Mesenchymal stem cell (in vitro differentiated cells and primary cell): Measurements from ENCODE around the gene DTX4.

ENCODE experiments used
- DNase-seq: peaks from one replicate; pipeline ENCODE4 v3.0.0-alpha.2; 2013
- H2AFZ ChIP-seq: one replicate; pipeline ENCODE4 v1.6.1; 2013; ENCODE audit warnings: low read depth, mild to moderate bottlenecking, control low read depth, inconsistent platforms, low read length, moderate library complexity
- H2AK5ac ChIP-seq: 2 replicates; pipeline ENCODE4 v1.6.1; 2013; ENCODE audit warnings: low read length, moderate library complexity, mild to moderate bottlenecking, inconsistent platforms; ENCODE audit not compliant: severe bottlenecking
- H2BK120ac ChIP-seq: one replicate; pipeline ENCODE4 v1.6.1; 2013; ENCODE audit warnings: low read depth, mild to moderate bottlenecking, inconsistent platforms, low read length, moderate library complexity
- H2BK12ac ChIP-seq, 2 experiments: one replicate each; pipeline ENCODE4 v1.6.1; 2013; ENCODE audit warnings: inconsistent platforms in 2 of 2, low read length in 2 of 2, mild to moderate bottlenecking in 2 of 2, moderate library complexity in 2 of 2, control low read depth in 1 of 2
- H2BK15ac ChIP-seq: one replicate; pipeline ENCODE4 v1.6.1; 2013; ENCODE audit warnings: mild to moderate bottlenecking, low read depth, inconsistent platforms; ENCODE audit not compliant: poor library complexity, severe bottlenecking
- H2BK5ac ChIP-seq: 2 replicates; pipeline ENCODE4 v1.6.1; 2013; ENCODE audit warnings: low read depth, mild to moderate bottlenecking, low read length, control low read depth, inconsistent platforms; ENCODE audit not compliant: poor library complexity, severe bottlenecking
- H3K14ac ChIP-seq, 2 experiments: one replicate each; pipeline ENCODE4 v1.6.1; 2013; ENCODE audit warnings: inconsistent platforms in 2 of 2, low read length in 2 of 2, control low read depth in 1 of 2, mild to moderate bottlenecking in 1 of 2, moderate library complexity in 1 of 2
- H3K18ac ChIP-seq, 2 experiments: one replicate each; pipeline ENCODE4 v1.6.1; 2013; ENCODE audit warnings: inconsistent platforms in 2 of 2, low read length in 2 of 2, control low read depth in 1 of 2, low read depth in 1 of 2, mild to moderate bottlenecking in 1 of 2
- H3K23ac ChIP-seq, 2 experiments: one replicate each; pipeline ENCODE4 v1.6.1; 2013; ENCODE audit warnings: inconsistent platforms in 2 of 2, low read length in 2 of 2, mild to moderate bottlenecking in 2 of 2, moderate library complexity in 2 of 2, control low read depth in 1 of 2
- H3K27ac ChIP-seq: 2 replicates; pipeline ENCODE4 v1.5.1; 2013; ENCODE audit warnings: mild to moderate bottlenecking, moderate library complexity, low read length, control low read depth, inconsistent platforms; ENCODE audit not compliant: poor library complexity, severe bottlenecking
- H3K27me3 ChIP-seq, 2 experiments: 2 replicates each; pipeline versions ENCODE4 v1.6.1 to v1.7.0; 2013; ENCODE audit warnings: low read length in 2 of 2, mild to moderate bottlenecking in 2 of 2, moderate library complexity in 2 of 2, control low read depth in 1 of 2, inconsistent platforms in 1 of 2; ENCODE audit not compliant: control insufficient read depth in 1 of 2, insufficient read depth in 1 of 2
- H3K36me3 ChIP-seq, 2 experiments: 2 replicates each; pipeline versions ENCODE4 v1.6.1 to v1.7.0; 2013; ENCODE audit warnings: low read length in 2 of 2, control low read depth in 1 of 2, inconsistent platforms in 1 of 2, low read depth in 1 of 2, mild to moderate bottlenecking in 1 of 2; ENCODE audit not compliant: insufficient read depth in 2 of 2, control insufficient read depth in 1 of 2
- H3K4ac ChIP-seq, 2 experiments: one replicate each; pipeline ENCODE4 v1.6.1; 2013; ENCODE audit warnings: inconsistent platforms in 2 of 2, low read length in 2 of 2, mild to moderate bottlenecking in 2 of 2, moderate library complexity in 2 of 2, control low read depth in 1 of 2, low read depth in 1 of 2
- H3K4me1 ChIP-seq: 2 replicates; pipeline ENCODE4 v1.6.1; 2013; ENCODE audit warnings: low read depth, low read length, control low read depth; ENCODE audit not compliant: control insufficient read depth, insufficient read depth
- H3K4me2 ChIP-seq: 2 replicates; pipeline ENCODE4 v1.6.1; 2013; ENCODE audit warnings: low read length, mild to moderate bottlenecking, inconsistent platforms; ENCODE audit not compliant: poor library complexity, severe bottlenecking
- H3K4me3 ChIP-seq, 2 experiments: 2 replicates each; pipeline versions ENCODE4 v1.5.1 to v1.7.0; 2013; ENCODE audit warnings: low read length in 2 of 2, mild to moderate bottlenecking in 2 of 2, control low read depth in 1 of 2, low read depth in 1 of 2; ENCODE audit not compliant: insufficient read depth in 1 of 2
- H3K79me1 ChIP-seq: replicated peaks from 2 replicates; pipeline ENCODE4 v1.6.1; 2013; ENCODE audit warnings: mild to moderate bottlenecking, control low read depth, low read length, inconsistent platforms; ENCODE audit not compliant: poor library complexity, severe bottlenecking
- H3K9ac ChIP-seq: 2 replicates; pipeline ENCODE4 v1.7.0; 2013; ENCODE audit warnings: mild to moderate bottlenecking, low read length, moderate library complexity
- H3K9me3 ChIP-seq: 2 replicates; pipeline ENCODE4 v1.7.0; 2013; ENCODE audit warnings: mild to moderate bottlenecking, low read length; ENCODE audit not compliant: control insufficient read depth
- H4K8ac ChIP-seq: one replicate; pipeline ENCODE4 v1.6.1; 2013; ENCODE audit warnings: inconsistent platforms, mild to moderate bottlenecking, low read length, moderate library complexity
- H4K91ac ChIP-seq: one replicate; pipeline ENCODE4 v1.6.1; 2013; ENCODE audit warnings: mild to moderate bottlenecking, low read length, inconsistent platforms
- WGBS: methylation state at CpG from one replicate; pipeline ENCODE4 v1.1.7; 2013; ENCODE audit warnings: mixed read lengths; 5-methylcytosine and 5-hydroxymethylcytosine counted together

DTX4 gene

DNA sequence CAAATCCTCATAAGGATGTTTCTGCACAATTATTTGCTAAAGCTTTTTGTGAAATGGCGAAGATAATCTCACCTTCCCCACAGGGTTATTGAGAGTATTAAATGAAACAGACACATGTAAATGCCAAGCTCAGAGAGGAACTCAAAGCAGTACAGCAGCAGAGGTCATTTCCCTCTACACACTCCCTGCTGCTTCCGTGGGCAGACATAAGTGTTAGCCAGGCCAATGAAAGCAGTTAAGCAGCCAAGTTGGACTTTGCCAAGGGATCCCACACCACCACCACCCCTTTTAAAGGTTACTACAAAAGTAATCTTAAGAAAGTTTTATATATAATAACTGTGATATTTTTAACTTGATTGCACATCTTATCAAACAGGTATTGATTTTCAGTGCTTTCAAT lies 33.3 kb upstream of the DTX4 start:
- H2BK5ac ChIP-seq: no peak overlapping the region
- no peak overlapping the region for H2BK12ac ChIP-seq
- H2BK120ac ChIP-seq: no peak overlapping the region
- H3K27me3 ChIP-seq: no peaks in the 10 kb centered on the region
- H3K18ac ChIP-seq: no peak overlapping the region
- H2AFZ ChIP-seq: no peak overlapping the region
- no peak overlapping the region for H3K14ac ChIP-seq
- no peak overlapping the region for H3K4me2 ChIP-seq
- 100% methylated on average over 2 of the region's 2 CpGs for WGBS
- H3K9ac ChIP-seq: peak overlapping the region; percentile 2
- peaks cover 5% of the 10 kb centered on the region for H3K79me1 ChIP-seq
- no peak overlapping the region for H2AK5ac ChIP-seq
- no peak overlapping the region for H2BK15ac ChIP-seq
- H3K9me3 ChIP-seq: no peaks in the 10 kb centered on the region
- no peak overlapping the region for H3K23ac ChIP-seq
- no peak overlapping the region for H4K91ac ChIP-seq
- H3K4ac ChIP-seq: no peak overlapping the region
- no peak overlapping the region for H4K8ac ChIP-seq
- DNase-seq: no peak
- H3K27ac ChIP-seq: no peak overlapping the region
- H3K36me3 ChIP-seq: peaks cover 3 to 29% of the 10 kb centered on the region in 2 experiments
- H3K4me1 ChIP-seq: peaks cover 5% of the 10 kb centered on the region
- no peak overlapping the region for H3K4me3 ChIP-seq

DNA sequence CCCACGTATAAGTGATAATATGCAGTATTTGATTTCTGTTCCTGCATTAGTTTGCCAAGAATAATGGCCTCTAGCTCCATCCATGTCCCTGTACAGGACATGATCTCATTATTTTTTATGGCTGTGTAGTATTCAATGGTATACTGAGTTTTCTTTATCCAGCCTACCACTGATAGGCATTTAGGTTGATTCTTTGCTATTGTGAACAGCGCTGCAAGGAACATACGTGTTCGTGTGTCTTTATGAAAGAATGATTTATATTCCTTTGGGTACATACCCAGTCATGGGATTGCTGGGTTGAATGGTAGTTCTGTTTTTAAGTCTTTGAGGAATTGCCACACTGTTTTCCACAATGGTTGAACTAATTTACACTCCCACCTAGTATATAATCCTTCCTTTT lies 30.7 kb upstream of the DTX4 start:
- no peak overlapping the region for H2BK12ac ChIP-seq
- H3K4me1 ChIP-seq: peaks cover 11% of the 10 kb centered on the region
- H3K4me2 ChIP-seq: no peak overlapping the region
- no peak overlapping the region for H4K91ac ChIP-seq
- WGBS: 88% methylated on average over 3 of the region's 4 CpGs
- no peak overlapping the region for H2BK120ac ChIP-seq
- no peak overlapping the region for H3K14ac ChIP-seq
- H3K79me1 ChIP-seq: peaks cover 9% of the 10 kb centered on the region
- H2AFZ ChIP-seq: no peak overlapping the region
- H3K27ac ChIP-seq: no peak overlapping the region
- no peak overlapping the region for H3K4ac ChIP-seq
- no peak overlapping the region for H2BK5ac ChIP-seq
- no peaks in the 10 kb centered on the region for H3K27me3 ChIP-seq
- H3K9ac ChIP-seq: peak overlapping the region; percentile 93
- no peak overlapping the region for H3K23ac ChIP-seq
- H3K9me3 ChIP-seq: no peaks in the 10 kb centered on the region
- DNase-seq: no peak
- no peak overlapping the region for H4K8ac ChIP-seq
- no peak overlapping the region for H2BK15ac ChIP-seq
- H2AK5ac ChIP-seq: no peak overlapping the region
- peak overlapping the region in 1 of 2 experiments; percentile 85 for H3K4me3 ChIP-seq
- H3K18ac ChIP-seq: no peak overlapping the region
- H3K36me3 ChIP-seq: peaks cover 3 to 12% of the 10 kb centered on the region in 2 experiments

DNA sequence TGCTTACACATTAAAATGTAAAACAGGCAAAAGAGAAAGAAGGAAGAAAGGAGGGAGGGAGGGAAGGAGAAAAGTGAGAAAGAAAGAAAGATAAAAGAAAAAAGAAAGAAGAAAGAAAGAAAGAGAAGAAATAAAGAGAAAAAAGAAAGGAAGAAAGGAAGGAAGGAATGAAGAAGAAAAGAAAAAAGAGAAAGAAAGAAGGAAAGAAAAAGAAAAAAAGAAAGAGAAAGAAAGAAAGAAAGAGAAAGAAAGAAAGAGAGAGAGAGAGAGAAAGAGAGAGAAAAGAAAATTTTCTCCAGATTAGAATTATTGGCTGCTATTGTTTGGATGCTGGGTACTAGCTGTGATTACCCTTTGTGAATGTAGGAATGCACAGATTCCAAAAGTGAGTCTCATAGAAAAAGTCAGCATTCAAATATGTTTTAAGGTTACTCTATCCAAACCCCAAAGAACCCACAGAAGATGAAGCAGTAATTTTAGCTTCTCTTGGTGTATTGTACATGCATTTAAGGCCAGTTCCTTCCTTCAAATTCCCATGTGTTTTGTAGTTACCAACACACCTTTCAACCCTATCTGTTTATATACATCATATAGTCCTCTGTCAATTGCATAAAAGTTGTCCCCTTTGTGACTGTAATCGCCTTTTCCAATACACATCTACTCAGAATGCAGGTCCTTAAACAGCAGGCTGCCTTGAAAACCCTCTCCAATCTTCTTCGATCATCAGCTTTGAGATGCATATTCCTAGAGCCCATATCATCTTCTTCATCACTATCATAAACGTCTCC lies 30.1 kb upstream of the DTX4 start:
- Histone ChIP-seq H4K8ac (peak overlapping the region; percentile 71), H2AFZ (peak overlapping the region; percentile 85), H2AK5ac (no peak overlapping the region), H3K4me1 (peaks cover 9% of the 10 kb centered on the region), H3K14ac (no peak overlapping the region), H3K4me3 (peak overlapping the region; percentile 77 to 85), H3K4ac (no peak overlapping the region), H3K9me3 (no peaks in the 10 kb centered on the region), H3K9ac (peak overlapping the region; percentile 93), H3K4me2 (peak overlapping the region; percentile 89), H4K91ac (no peak overlapping the region), H3K27ac (peak overlapping the region; percentile 98), H2BK5ac (no peak overlapping the region), H3K36me3 (peaks cover 3 to 14% of the 10 kb centered on the region in 2 experiments), H2BK15ac (no peak overlapping the region), H3K27me3 (no peaks in the 10 kb centered on the region), H3K18ac (no peak overlapping the region), H3K23ac (no peak overlapping the region), H2BK120ac (no peak overlapping the region), H3K79me1 (peaks cover 9% of the 10 kb centered on the region), H2BK12ac (no peak overlapping the region)
- no peak for DNase-seq
- 33% methylated on average over 3 of the region's 3 CpGs for WGBS

DNA sequence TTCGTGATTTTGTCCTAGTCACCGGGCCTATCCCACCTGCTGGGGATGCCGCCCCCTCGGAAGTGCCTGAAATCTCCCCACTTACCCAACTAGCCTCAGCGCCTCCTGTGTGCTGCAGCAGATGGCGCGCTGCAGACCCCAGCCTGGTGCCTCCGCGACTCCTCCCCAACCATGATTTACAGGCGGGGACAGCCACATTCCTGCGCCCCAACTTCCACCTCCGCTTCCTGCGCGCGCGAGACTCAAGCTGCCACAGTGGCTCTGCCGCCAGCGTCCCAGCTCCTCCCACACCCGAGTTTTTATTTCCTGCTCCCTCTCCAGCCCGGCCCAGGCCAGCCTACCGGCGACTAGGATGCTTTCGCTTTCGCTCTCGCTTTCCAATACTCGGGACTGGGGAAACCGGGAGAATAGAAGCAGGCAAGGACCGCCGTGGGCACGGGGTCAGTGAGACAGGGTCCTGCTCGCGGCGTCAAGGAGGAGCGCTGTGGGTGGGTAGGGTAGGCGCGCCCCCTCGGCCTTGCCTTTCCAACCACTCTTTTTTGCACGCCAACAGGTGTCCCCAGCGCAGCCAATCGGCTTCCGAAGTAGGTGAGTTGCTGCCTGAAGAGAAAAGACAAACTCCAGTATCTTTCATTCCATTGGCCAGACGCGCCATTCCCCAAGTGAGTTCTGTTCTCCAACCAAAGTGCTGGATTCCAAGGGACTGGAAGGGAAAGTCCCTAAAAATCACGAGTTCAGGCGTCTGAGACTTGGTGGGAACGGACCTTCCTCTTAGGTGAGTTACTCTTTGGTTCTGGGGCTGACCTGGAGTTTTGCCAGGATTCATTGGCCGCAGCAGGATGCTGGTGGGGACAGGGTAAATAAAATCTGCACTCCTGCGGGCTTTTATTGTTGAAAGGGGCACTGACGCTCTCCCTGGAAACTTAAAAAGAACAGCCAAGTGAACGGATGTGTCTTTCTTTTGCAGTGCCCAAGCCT lies 29.1 kb upstream of the DTX4 start, which contains the start of gene FAM111A:
Gene FAM111A (plus strand): TSS at position 327 of the 978 bp plus-strand sequence. CDS start 6,017 bp downstream, outside the sequence.
- peak within 1 kb of the TSS; percentile 93 for H3K9ac ChIP-seq
- H3K4me3 ChIP-seq: peak within 1 kb of the TSS; percentile 77 to 85
- peak within 1 kb of the TSS; percentile 71 for H4K8ac ChIP-seq
- peak within 1 kb of the TSS in 1 of 2 experiments; percentile 87 for H3K14ac ChIP-seq
- peak within 1 kb of the TSS; percentile 83 for H4K91ac ChIP-seq
- peak within 1 kb of the TSS in 1 of 2 experiments; percentile 95 for H3K18ac ChIP-seq
- H2BK15ac ChIP-seq: peak within 1 kb of the TSS; percentile 70
- H3K23ac ChIP-seq: no peak within 1 kb of the TSS
- peak within 1 kb of the TSS in 1 of 2 experiments; percentile 75 for H2BK12ac ChIP-seq
- peak within 1 kb of the TSS; percentile 71 for H2BK120ac ChIP-seq
- peak within 1 kb of the TSS; percentile 85 for H2AFZ ChIP-seq
- peaks cover 9% of the 10 kb centered on the region for H3K4me1 ChIP-seq
- H3K4me2 ChIP-seq: peak within 1 kb of the TSS; percentile 89
- H3K36me3 ChIP-seq: peaks cover 0 to 13% of the 10 kb centered on the region in 2 experiments
- 1% methylated on average over 50 of the region's 50 CpGs for WGBS
- peaks cover 10% of the 10 kb centered on the region for H3K79me1 ChIP-seq
- no peaks in the 10 kb centered on the region for H3K27me3 ChIP-seq
- H2AK5ac ChIP-seq: no peak within 1 kb of the TSS
- H2BK5ac ChIP-seq: peak within 1 kb of the TSS; percentile 91
- peak within 1 kb of the TSS; percentile 29 to 64 for H3K4ac ChIP-seq
- DNase-seq: peak; percentile 94
- H3K27ac ChIP-seq: peak within 1 kb of the TSS; percentile 98
- no peaks in the 10 kb centered on the region for H3K9me3 ChIP-seq
